Testis (tissue), 3 donors: ENCODE results near the gene SPECC1L. TPM values are rescaled to one million over a fixed set of nuclear protein-coding genes. Genes with fewer than 3 reads are reported as not detected.

ENCODE experiments used
- DNase-seq: peaks from one replicate; pipeline ENCODE4 v3.0.0-alpha.2; 2019
- H3K27ac ChIP-seq, 2 donors: fragments of 200-600 bp; sonication (generic); one replicate each; pipeline ENCODE4 v1.5.1; 2019
- H3K27me3 ChIP-seq: fragments of 200-600 bp; sonication (generic); one replicate; pipeline ENCODE4 v1.5.1; 2019
- H3K36me3 ChIP-seq: fragments of 200-600 bp; sonication (generic); one replicate; pipeline ENCODE4 v1.5.1; 2017; ENCODE audit warnings: low read depth; ENCODE audit errors: missing control alignments
- H3K4me1 ChIP-seq: fragments of 200-600 bp; sonication (generic); one replicate; pipeline ENCODE4 v1.5.1; 2019
- H3K4me3 ChIP-seq, 2 donors: fragments of 200-600 bp; sonication (generic); one replicate each; pipeline ENCODE4 v1.5.1; 2017 to 2019
- H3K9me3 ChIP-seq: fragments of 200-600 bp; sonication (generic); one replicate; pipeline ENCODE4 v1.5.1; 2017
- CTCF ChIP-seq, 3 experiments: fragments of 450-650 bp in 2 of 3; fragments of 200-600 bp in 1 of 3; sonication (generic) in 1 of 3; IDR thresholded peaks; one replicate each; pipeline ENCODE4 v1.5.1; 2016 to 2019; ENCODE audit warnings: antibody characterized with exemption in 3 of 3, mild to moderate bottlenecking in 2 of 3, moderate library complexity in 1 of 3
- POLR2A ChIP-seq: fragments of 450-650 bp; IDR thresholded peaks from one replicate; pipeline ENCODE4 v1.6.1; 2017; ENCODE audit warnings: antibody characterized with exemption, mild to moderate bottlenecking, moderate library complexity
- WGBS, 2 donors: methylation state at CpG; one replicate each; pipeline ENCODE4 v1.1.5; 2018; 5-methylcytosine and 5-hydroxymethylcytosine counted together
- intact Hi-C: fragments of 100-400 bp; cut with DNase I; formaldehyde crosslinking; loops from one replicate; pipeline ENCODE4 v1.15.1; 2023; ENCODE audit warnings: low total_unique reads
- polyA plus RNA-seq: library from polyadenylated mRNA; stranded (reverse); fragments of 350-450 nt; fragmentation: Illumina TruSeq; extraction: RNeasy Lipid Tissue Mini Kit (QIAGEN cat#74804); gene quantifications from one replicate; pipeline ENCODE4 v1.2.3, GENCODE V29; 2014; ENCODE audit warnings: low read depth, low replicate concordance; ENCODE audit not compliant: insufficient read depth
- total RNA-seq, 2 donors: library from RNA; depleted of rRNA; stranded (reverse); fragments of >200 nt; gene quantifications; one replicate each; pipeline ENCODE4 v1.2.3, GENCODE V29; 2016

SPECC1L gene
- total and polyA plus RNA-seq, 3 donors from 2014 or later, result 70.0 to 83.6 (median 82.3) TPM

- H3K4me1 ChIP-seq, result peaks cover 8% of the 10 kb centered on the region
These were observed 155.8 kb downstream of the SPECC1L start for GRCh38 chr22:24426436-24426835.

GRCh38 chr22:24426851-24427499 is 156.3 kb downstream of the SPECC1L start:
- H3K27me3 ChIP-seq, result no peaks in the 10 kb centered on the region
- DNase-seq, result no peak
- TF ChIP-seq POLR2A, result no peak
- no peak for TF ChIP-seq CTCF (IDR thresholded peaks at IDR 0.05)
- H3K4me3 ChIP-seq, result no peak overlapping the region
- WGBS, 2 donors, result 91 to 96% methylated on average over 6 to 19 of the region's 19 CpGs
- intact Hi-C loops, result loop anchor here (10.0 kb wide), 1 partner anchor 78 kb away; no protein-coding TSS in a partner anchor
- H3K4me1 ChIP-seq, result peaks cover 9% of the 10 kb centered on the region
- H3K27ac ChIP-seq, result no peak overlapping the region
- no peaks in the 10 kb centered on the region for H3K9me3 ChIP-seq
- H3K36me3 ChIP-seq, result no peaks in the 10 kb centered on the region

More at GRCh38 chr22:24426436-24426835, 155.8 kb downstream of the SPECC1L start:
- Histone ChIP-seq H3K9me3 (no peaks in the 10 kb centered on the region), H3K27me3 (no peaks in the 10 kb centered on the region), H3K27ac (no peak overlapping the region), H3K36me3 (no peaks in the 10 kb centered on the region), H3K4me3 (no peak overlapping the region)
- intact Hi-C loops, result loop anchor here (10.0 kb wide), 1 partner anchor 78 kb away; no protein-coding TSS in a partner anchor
- TF ChIP-seq POLR2A (no peak), CTCF (IDR thresholded peaks at IDR 0.05) (no peak)
- 89 to 91% methylated on average over 4 of the region's 4 CpGs for WGBS, 2 donors
- DNase-seq, result no peak

DNA sequence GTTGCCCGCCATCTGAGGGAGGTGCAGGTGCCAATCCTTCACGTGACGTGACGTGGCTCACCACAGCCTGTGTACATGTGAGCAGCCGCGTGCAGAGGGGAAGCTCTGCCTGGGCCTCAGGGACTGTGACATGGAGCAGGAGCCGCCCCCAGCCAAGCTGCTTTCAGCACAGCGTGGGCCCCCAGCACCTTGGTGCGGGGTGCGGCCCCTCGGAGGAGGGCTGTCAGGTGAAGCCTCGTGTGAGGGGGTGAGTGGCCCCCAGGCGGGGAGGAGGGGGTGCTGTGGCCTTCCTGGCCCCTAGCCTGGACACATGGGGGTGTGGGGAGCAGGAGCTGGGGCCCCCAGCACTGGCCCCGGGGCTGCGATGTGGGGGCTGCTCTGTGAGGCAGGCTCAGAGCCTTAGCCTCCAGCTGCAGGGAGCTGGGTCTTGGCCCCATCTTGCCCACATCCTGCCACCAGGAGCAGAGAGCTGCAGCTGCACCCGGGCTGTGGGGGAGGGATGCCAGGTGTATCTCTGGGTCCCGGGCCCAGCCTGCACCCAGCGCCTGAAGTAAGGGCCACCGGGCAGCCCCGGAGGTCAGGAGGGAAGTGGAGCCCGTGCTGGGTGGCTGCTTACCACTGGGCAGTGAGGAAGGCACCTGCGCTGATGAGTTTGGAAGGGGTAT is 157.0 kb downstream of the SPECC1L start, which contains the start of gene ADORA2A:
ADORA2A (plus strand) TSS at position 100 of the 665 bp plus-strand sequence. CDS start 5,806 bp downstream, outside the sequence.
- H3K27ac ChIP-seq, result no peak within 1 kb of the TSS
- no peaks in the 10 kb centered on the region for H3K9me3 ChIP-seq
- H3K4me3 ChIP-seq, result no peak within 1 kb of the TSS
- DNase-seq, result no peak
- peaks cover 15% of the 10 kb centered on the region for H3K4me1 ChIP-seq
- WGBS, 2 donors, result 88 to 96% methylated on average over 9 to 16 of the region's 22 CpGs
- TF ChIP-seq POLR2A, result no peak
- TF ChIP-seq CTCF (IDR thresholded peaks at IDR 0.05), result no peak
- no peaks in the 10 kb centered on the region for H3K27me3 ChIP-seq
- intact Hi-C loops, result loop anchor here (10.0 kb wide), 1 partner anchor 77 kb away; no protein-coding TSS in a partner anchor
- H3K36me3 ChIP-seq, result no peaks in the 10 kb centered on the region

- intact Hi-C loops, result loop anchor here (10.0 kb wide), 1 partner anchor 76 kb away; no protein-coding TSS in a partner anchor
These were observed 158.2 kb downstream of the SPECC1L start for GRCh38 chr22:24428751-24429410.

More at GRCh38 chr22:24428751-24429410, 158.2 kb downstream of the SPECC1L start:
- no peak for TF ChIP-seq CTCF (IDR thresholded peaks at IDR 0.05)
- no peak for TF ChIP-seq POLR2A
- Histone ChIP-seq H3K27ac (no peak overlapping the region), H3K36me3 (no peaks in the 10 kb centered on the region), H3K4me3 (no peak overlapping the region), H3K9me3 (no peaks in the 10 kb centered on the region), H3K27me3 (no peaks in the 10 kb centered on the region), H3K4me1 (peaks cover 28% of the 10 kb centered on the region)
- no peak for DNase-seq
- 79 to 87% methylated on average over 11 of the region's 11 CpGs for WGBS, 2 donors
